GM19193 (cell line): ENCODE data around the gene OGFR.

Experiments
- POLR2A ChIP-seq: IDR thresholded peaks from 4 replicates; pipeline ENCODE4 v1.6.1; 2011; ENCODE audit not compliant: insufficient read depth, insufficient read length; ENCODE audit errors: extremely low read depth

OGFR gene

DNA sequence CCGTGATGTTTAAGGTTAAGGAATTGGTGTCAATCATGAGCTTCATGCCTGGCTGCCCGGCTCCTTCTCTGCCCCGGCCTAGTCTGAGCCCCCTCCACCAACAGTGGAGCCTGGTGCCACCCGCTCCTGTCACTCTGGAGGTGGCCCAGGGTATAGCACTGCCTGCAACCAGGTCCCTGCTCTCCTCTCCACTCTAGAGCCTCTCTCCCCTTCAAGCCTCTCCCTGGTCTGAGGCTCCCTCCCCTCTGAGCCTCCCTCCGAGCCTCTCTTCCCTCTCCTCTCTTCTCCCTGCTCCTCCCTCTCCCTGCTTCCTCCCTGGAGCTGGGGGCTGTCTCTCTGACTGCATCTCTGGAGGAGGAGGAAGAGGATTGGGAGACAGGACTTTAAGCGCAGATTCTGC lies 39.6 kb upstream of the OGFR start:
- TF ChIP-seq POLR2A: no peak

DNA sequence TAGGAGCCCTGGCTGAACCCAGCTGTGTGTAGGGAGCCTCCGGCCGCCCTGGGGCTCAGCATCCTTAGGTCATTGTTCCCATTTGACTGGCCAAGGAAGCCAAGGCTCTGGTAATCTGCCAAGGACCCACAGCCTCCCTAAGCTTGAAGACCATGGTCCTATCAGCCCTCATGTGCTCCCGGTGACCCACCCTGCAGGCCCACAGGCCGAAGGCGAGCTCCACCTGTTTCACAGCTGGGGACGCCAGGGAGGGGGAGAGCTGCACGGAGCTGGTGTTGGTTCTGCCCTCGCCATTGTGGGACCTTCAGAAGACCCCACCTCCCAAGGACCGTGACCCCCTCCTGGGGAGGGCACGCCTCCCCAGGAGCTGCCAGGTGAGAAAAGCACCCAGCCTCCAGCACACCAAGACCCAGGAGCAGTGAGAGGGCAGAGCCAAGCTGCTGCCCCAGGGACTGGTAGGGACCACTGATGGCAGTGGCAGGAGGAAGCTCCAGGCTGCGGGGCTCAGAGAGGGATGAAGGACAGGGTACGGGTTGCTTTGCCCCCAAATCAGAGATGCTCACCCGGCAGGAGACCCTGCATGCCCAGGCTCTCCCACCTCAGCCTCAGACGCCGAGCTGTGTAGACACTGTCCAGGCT lies 39.1 kb upstream of the OGFR start:
- TF ChIP-seq POLR2A: no peak

- no peak for TF ChIP-seq POLR2A
Observed at GRCh38 chr20:62766071-62766450, 38.6 kb upstream of the OGFR start.

GRCh38 chr20:62766716-62767115 lies 37.9 kb upstream of the OGFR start:
- TF ChIP-seq POLR2A: no peak

DNA sequence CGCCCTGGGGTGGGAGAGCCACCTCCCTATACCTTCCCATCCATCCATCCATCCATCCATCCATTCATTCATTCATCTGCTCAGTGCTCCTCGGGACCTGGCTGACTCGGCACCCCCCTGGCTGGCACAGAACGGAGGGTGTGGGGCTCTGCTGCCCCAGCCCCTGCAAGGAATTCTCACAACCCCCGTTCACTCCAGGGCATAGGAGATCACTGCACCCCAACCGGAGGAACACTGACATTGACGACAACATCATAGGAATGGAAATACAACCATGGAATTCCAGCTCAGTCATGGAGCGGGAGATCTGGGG lies 36.4 kb upstream of the OGFR start:
- no peak for TF ChIP-seq POLR2A

DNA sequence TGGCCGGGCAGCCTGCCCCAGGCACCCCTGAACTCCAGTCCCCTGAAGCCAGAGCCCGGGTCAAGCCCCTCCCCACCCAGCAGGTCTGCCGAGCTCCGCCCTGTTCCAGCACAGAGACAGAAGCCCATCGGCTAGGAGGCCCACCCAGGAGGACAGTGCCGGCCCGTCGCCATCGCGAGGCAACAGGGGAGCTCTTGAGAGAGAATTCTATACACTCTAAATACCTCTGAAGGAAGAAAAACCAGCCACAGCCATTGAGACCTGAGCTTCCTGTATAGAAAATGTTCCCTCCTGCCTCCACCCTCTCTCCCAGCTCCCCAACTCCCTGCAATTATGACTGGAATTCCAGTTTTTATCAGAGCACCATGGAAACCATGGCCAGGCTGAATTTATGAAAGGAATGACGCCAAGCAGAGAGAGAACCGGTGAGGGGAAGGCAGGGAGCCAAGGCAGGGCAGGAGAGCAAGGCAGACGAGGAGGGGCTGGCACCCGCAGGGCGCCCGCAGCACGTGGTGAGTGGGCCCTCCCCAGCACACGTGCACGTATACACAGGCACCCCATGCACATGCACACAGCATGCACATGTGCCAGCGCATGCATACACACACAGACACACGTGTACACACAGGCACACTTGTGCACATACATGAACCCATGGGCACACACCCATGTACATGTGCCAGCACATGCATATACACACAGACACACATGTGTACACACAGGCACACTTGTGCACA lies 35.9 kb upstream of the OGFR start:
- TF ChIP-seq POLR2A: no peak

DNA sequence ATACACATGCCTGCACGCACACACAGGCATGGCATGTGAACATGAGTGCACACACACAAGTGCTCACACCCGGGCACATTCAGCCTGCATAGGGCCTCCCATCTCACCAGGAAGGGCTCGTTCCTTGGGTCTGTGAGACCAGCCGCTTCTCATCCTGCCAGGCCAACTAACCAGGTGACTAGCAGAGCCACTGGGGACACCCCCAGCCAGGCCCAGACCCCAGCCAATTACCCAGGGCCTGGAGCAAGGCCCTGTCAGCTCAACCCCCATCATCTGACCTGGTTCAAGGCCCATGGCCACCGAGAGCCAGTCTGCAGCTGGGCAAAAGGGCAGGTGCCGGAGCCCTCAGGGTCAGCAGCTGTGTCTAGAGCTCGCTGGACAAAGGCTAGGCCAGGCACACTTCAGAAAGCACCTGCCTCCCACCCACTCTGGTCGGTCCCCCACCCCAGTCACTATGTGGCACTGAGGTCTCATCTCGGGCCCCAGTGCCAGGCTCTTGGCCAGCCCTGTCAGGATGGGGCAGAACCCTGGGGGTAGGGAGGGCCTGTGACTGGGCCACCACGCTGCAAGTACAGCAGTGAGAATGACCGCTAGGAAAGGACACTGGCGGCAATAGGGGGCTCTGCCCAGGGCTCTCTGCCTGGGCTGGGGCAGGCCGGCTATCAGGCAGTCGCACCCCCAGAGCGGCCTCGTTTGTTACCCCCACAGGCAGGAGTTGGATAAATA lies 35.1 kb upstream of the OGFR start:
- no peak for TF ChIP-seq POLR2A

DNA sequence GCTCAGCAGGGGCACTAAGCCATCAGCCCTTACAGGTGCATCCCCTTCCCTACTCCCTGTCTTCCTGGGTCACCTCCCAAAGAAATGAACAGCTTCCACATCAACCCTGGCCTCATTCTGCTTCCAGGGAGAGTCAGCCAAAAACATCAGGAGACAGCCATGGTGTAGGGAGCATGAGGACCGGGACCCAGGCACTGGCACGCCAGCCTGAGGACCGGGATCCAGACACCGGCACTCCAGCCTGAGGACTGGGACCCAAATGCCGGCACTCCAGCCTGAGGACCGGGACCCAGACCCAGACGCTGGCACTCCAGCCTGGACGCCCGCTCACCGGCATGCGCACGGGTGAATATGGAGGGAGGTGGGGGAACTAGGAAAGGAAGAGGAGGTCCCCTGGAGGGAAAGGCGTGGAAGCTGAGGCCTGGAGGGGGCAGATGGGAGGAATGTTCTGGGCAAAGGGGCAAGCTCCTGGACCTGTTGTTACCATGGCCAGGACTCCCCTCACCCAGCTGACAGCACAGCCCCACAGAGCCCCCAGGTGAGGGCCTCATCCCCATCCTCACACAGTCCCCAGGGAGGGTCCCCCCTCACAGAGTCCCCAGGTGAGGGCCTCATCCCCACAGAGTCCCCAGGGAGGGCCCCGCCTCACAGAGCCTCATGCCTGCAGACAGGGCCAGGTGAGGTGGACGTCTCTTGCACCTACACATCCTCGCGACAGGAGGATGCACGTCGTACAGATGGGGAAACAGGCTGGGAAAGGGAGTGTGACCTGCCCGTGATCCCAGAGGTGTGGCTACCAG lies 34.3 kb upstream of the OGFR start:
- TF ChIP-seq POLR2A: no peak

DNA sequence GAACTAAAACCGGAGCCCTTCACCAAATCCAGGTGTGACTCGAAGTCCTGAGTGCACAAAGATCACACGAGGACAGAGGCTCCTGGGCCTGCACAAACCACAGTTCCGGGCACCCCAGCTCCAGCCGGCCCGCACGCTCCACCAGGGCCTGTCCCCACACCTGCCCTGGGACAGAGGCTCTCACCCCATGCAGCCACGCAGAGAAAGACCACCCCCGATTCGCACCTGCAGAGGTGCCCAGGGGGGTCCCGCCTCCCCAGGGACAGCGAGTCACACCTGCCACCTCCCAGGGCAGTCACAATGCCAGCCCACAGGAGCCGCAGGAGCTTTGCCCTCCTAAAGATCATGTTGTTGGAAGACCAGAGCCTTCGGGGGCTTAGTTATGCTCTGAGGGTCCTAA lies 33.7 kb upstream of the OGFR start:
- no peak for TF ChIP-seq POLR2A

- no peak for TF ChIP-seq POLR2A
Observed at GRCh38 chr20:62771396-62772102, 33.1 kb upstream of the OGFR start.

DNA sequence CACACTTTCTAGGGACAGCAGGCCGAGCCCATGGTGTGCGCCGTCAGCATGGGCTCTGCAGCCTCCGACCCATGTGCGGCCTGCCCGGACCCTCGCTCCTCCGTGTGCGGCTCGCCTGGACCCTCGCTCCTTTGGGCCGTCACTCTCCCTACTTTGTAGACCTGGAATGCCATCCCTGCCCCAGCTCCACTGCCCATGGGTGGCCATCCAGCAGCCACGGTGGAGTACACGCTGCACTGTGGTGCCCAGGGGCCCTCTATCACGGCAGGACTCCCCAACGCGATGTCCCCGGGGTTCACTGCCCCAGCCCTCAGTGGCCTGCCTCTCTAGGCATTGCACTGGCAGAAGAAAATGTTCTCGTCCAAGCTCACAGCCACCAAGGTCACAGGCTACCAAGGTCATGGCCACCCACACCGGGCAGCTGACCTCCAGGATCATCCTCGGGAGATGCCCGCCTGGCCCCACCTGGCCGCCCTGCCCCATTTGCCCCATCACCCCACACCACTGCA lies 32.5 kb upstream of the OGFR start:
- no peak for TF ChIP-seq POLR2A

- TF ChIP-seq POLR2A: no peak
Observed at GRCh38 chr20:62772619-62772989, 32.0 kb upstream of the OGFR start.

DNA sequence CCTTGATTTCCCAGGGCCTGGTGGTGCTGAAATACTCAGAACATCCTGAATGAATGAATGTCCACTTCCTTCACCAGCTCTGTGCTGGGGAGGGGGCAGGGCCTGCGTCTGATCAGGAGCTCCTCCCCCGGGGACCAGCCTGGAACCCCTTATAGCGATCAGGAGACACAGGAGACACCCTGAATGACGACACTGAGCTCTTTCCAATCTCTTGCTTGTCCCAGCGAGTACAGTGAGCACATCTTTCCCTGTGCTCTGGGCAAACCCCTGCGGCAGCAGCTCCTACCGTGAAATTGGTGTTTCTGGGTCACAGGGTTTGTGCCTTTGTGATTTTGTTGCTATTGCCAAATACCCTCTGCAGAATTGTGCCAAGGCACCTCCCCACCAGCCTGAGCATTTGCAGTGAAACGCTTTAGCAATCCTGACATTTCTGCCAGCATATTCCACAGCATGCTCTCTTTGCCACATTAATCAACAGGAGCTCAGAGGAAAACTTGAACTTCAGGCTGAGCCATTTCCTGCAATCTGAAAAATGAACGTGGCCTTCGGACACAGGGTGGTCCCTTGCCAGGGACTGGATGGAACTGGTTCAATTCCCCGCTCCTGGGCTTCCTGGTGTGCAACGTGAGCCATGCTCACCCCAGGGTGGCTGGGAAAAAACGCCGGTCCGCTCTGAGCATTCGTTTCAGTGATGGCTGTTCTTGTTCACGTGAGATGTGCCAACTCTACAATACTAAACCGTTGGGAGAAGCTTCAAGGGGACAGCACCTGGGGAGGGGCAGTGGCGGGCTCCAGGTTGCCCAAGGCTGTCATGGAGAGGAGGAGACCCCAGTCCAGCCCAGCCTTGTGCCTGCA lies 31.4 kb upstream of the OGFR start:
- no peak for TF ChIP-seq POLR2A
